A549 (cell line): Measurements from ENCODE around the gene ATP8A2. TPM values are rescaled to one million over a fixed set of nuclear protein-coding genes. Genes with fewer than 3 reads are reported as not detected.

ENCODE experiments used
- ATAC-seq, 2 experiments: fragments of 200-7000 bp in 1 of 2; fragments of >200 bp in 1 of 2; cut with Nextera tagmentation in 1 of 2; cut with Tn5 transposase in 1 of 2; 3 replicates each; pipeline versions ENCODE4 v1.8.0 to v1.9.1; 2018 to 2020; ENCODE audit warnings: mild to moderate bottlenecking in 1 of 2, moderate library complexity in 1 of 2
- CTCF ChIA-PET: fragments of 300-600 bp; sonication (Branson Sonifier 250); formaldehyde crosslinking; extraction: SDS; loops from one replicate; lab custom pipeline; 2021; ENCODE audit warnings: antibody characterized with exemption, inconsistent platforms; lab: Yijun Ruan, JAX
- POLR2A ChIA-PET: fragments of 350-600 bp; formaldehyde crosslinking; extraction: SDS; loops from one replicate; lab custom pipeline; 2021; ENCODE audit warnings: antibody characterized with exemption, inconsistent platforms; lab: Yijun Ruan, JAX
- DNase-seq, 2 experiments: peaks; one replicate each; pipeline versions ENCODE4 v3.0.0 to v3.0.0-alpha.2; 2011 to 2016; ENCODE audit warnings: low read depth in 1 of 2, low spot score in 1 of 2
- FAIRE-seq: peaks from 2 replicates; lab custom pipeline; 2011; peaks lifted over from hg19 to GRCh38; lab: Jason Lieb, UNC
- H3K27ac ChIP-seq, 2 experiments: fragments of >200 bp; sonication (Bioruptor Twin); formaldehyde crosslinking; 3 replicates each; pipeline ENCODE4 v1.5.1; 2016 to 2017
- H3K4me1 ChIP-seq: fragments of >200 bp; sonication (Bioruptor Twin); formaldehyde crosslinking; 3 replicates; pipeline ENCODE4 v1.6.1; 2016
- H3K4me2 ChIP-seq: fragments of >200 bp; sonication (Bioruptor Twin); formaldehyde crosslinking; 3 replicates; pipeline ENCODE4 v1.6.1; 2016
- H3K4me3 ChIP-seq: fragments of >200 bp; sonication (Bioruptor Twin); formaldehyde crosslinking; 3 replicates; pipeline ENCODE4 v1.5.1; 2016
- H3K9me3 ChIP-seq: fragments of >200 bp; sonication (Bioruptor Twin); formaldehyde crosslinking; 3 replicates; pipeline ENCODE4 v1.6.1; 2016
- BHLHE40 ChIP-seq: IDR thresholded peaks from 2 replicates; pipeline ENCODE4 v1.6.1; 2012; ENCODE audit warnings: low read depth, low read length, inconsistent platforms
- CEBPB ChIP-seq, 2 experiments: fragments of >200 bp in 1 of 2; sonication (Bioruptor Twin) in 1 of 2; formaldehyde crosslinking in 1 of 2; IDR thresholded peaks; 2 replicates each; pipeline ENCODE4 v1.6.1; 2012 to 2016
- CHD2 ChIP-seq: fragments of 150-350 bp; IDR thresholded peaks from 2 replicates; pipeline ENCODE4 v1.6.1; 2014; ENCODE audit warnings: low read length; ENCODE audit not compliant: partially characterized antibody
- ESRRA ChIP-seq: fragments of 150-350 bp; IDR thresholded peaks from 2 replicates; pipeline ENCODE4 v1.6.1; 2014; ENCODE audit warnings: mild to moderate bottlenecking, low read length, borderline replicate concordance
- FOXS1 ChIP-seq: fragments of 250-450 bp; sonication (Bioruptor Pico); IDR thresholded peaks from 2 replicates; pipeline ENCODE4 v1.5.0; 2020; ENCODE audit warnings: mild to moderate bottlenecking, moderate library complexity
- HDAC2 ChIP-seq: fragments of 200-600 bp; sonication (generic); IDR thresholded peaks from 2 replicates; pipeline ENCODE4 v1.6.1; 2016
- HOXB5 ChIP-seq: fragments of 250-450 bp; sonication (Bioruptor Pico); IDR thresholded peaks from 2 replicates; pipeline ENCODE4 v1.5.0; 2020; ENCODE audit warnings: mild to moderate bottlenecking, moderate library complexity
- JUNB ChIP-seq: fragments of >200 bp; sonication (Bioruptor Twin); formaldehyde crosslinking; IDR thresholded peaks from 2 replicates; pipeline ENCODE4 v1.6.1; 2016
- KDM5A ChIP-seq: fragments of 200-600 bp; sonication (generic); IDR thresholded peaks from 2 replicates; pipeline ENCODE4 v1.6.1; 2016; ENCODE audit warnings: antibody characterized with exemption, mild to moderate bottlenecking
- MAFK ChIP-seq: fragments of 450-650 bp; IDR thresholded peaks from 2 replicates; pipeline ENCODE4 v1.6.1; 2014; ENCODE audit not compliant: partially characterized antibody
- NPAS2 ChIP-seq: fragments of 250-450 bp; sonication (Bioruptor Pico); IDR thresholded peaks from 2 replicates; pipeline ENCODE4 v1.8.0; 2022; ENCODE audit warnings: mild to moderate bottlenecking, moderate library complexity, borderline replicate concordance
- NR3C1 ChIP-seq: fragments of >200 bp; sonication (Bioruptor Twin); formaldehyde crosslinking; IDR thresholded peaks from 3 replicates; pipeline ENCODE4 v1.6.1; 2017
- PHF8 ChIP-seq: fragments of 200-600 bp; sonication (generic); IDR thresholded peaks from 2 replicates; pipeline ENCODE4 v1.6.1; 2016; ENCODE audit warnings: low read depth, mild to moderate bottlenecking, antibody characterized with exemption, moderate library complexity, borderline replicate concordance
- POLR2A ChIP-seq: IDR thresholded peaks from 2 replicates; pipeline ENCODE4 v1.6.1; 2012; ENCODE audit warnings: mild to moderate bottlenecking, low read length
- SMC3 ChIP-seq: fragments of >200 bp; sonication (Bioruptor Twin); formaldehyde crosslinking; IDR thresholded peaks from 3 replicates; pipeline ENCODE4 v1.6.1; 2018; ENCODE audit warnings: inconsistent platforms
- SREBF2 ChIP-seq: fragments of 450-650 bp; IDR thresholded peaks from 2 replicates; pipeline ENCODE4 v1.6.1; 2014; ENCODE audit warnings: mild to moderate bottlenecking, moderate library complexity
- ZFP36 ChIP-seq: fragments of 450-650 bp; IDR thresholded peaks from 2 replicates; pipeline ENCODE4 v1.6.1; 2014; ENCODE audit warnings: borderline replicate concordance; ENCODE audit not compliant: partially characterized antibody
- ZSCAN20 ChIP-seq: fragments of 250-450 bp; sonication (Bioruptor Pico); IDR thresholded peaks from 2 replicates; pipeline ENCODE4 v1.8.0; 2022; ENCODE audit warnings: mild to moderate bottlenecking, moderate library complexity
- WGBS: methylation state at CpG from one replicate; pipeline ENCODE4 v1.1.6; 2017; ENCODE audit errors: missing lambda C conversion rate; 5-methylcytosine and 5-hydroxymethylcytosine counted together
- polyA plus RNA-seq, 4 experiments: library from polyadenylated mRNA; depleted of rRNA in 3 of 4; stranded (reverse); fragments of >200 nt; fragmentation: RNase III in 1 of 4; extraction: RNeasy Plus Mini Kit Qiagen cat#74134 plus additional on column Dnase treatment in 1 of 4; gene quantifications; 2 replicates in 3 of 4; 3 replicates in 1 of 4; pipeline ENCODE4 v1.2.3, GENCODE V29; 2011 to 2017
- TF ChIP-seq, protein P1 (sequence below): fragments of >200 bp; sonication (Bioruptor Twin); formaldehyde crosslinking; IDR thresholded peaks from 3 replicates; pipeline ENCODE4 v1.6.1; 2016
- TF ChIP-seq, protein P2 (sequence below): fragments of 250-450 bp; sonication (Bioruptor Pico); IDR thresholded peaks from 2 replicates; pipeline ENCODE4 v1.5.0; 2021; ENCODE audit warnings: mild to moderate bottlenecking, moderate library complexity, borderline replicate concordance
- TF ChIP-seq, protein P3 (sequence below): fragments of 200-600 bp; sonication (generic); IDR thresholded peaks from 2 replicates; pipeline ENCODE4 v1.6.1; 2016; ENCODE audit warnings: antibody characterized with exemption, mild to moderate bottlenecking, moderate library complexity
- TF ChIP-seq, protein P4 (sequence below): IDR thresholded peaks from 2 replicates; pipeline ENCODE4 v1.6.1; 2012; ENCODE audit warnings: low read depth, borderline replicate concordance

Gene ATP8A2
- polyA plus RNA-seq, 2 of the 4 experiments (the other 2 are of a cell fraction), result 0.03 TPM; not detected in 1

DNA sequence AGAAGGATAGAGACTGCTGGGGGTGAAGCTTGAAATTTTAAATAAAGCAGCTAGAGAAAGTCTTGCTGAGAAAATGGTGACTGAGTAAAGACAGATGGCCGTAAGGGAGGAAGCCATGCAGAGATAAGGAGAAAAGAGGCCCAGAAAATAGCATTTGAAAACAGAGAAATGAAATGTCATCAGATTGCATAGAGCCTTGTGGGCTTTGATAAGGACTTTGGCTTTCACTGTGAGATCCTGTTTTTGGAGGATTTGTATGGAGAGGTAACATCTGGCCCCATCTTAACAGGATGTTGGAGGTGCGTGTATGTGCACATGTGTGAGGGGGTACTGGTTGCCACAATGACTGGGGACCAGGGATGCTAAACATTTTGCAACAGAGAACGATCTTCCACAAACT is 19.5 kb upstream of the ATP8A2 start:
- DNase-seq, result no peak
- CTCF ChIA-PET, result interaction anchor here (1.6 kb wide), 1 partner anchor 23 kb away, joined by 5 read pairs; no protein-coding TSS in a partner anchor

DNA sequence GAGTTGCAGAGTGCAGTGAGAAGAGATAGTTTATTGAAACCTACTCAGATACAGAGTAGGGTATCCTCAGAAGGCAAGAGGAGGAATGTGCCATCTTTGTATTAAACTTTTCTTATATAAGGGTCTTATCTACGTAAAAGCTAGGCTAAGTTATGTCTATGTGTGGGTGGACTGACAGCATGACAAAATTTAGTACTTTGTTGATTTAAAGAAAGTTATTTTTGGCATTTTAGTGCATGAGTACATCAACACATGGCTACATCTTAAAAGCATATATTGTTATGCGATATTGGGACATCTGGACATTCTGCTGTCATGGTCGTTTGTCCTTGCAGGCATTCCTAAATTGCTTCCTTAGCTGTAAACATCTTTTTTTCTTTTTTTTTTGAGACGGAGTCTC is 19.0 kb upstream of the ATP8A2 start:
- ChIA-PET POLR2A (no interaction called here), CTCF (interaction anchor here (0.9 to 1.6 kb wide), 2 partner anchors 9 to 22 kb away, joined by 3 to 5 read pairs; no protein-coding TSS in a partner anchor)
- DNase-seq (no peak), ATAC-seq (no peak), FAIRE-seq (no peak)
- Histone ChIP-seq H3K27ac (no peak overlapping the region), H3K4me3 (no peak overlapping the region), H3K4me1 (no peaks in the 10 kb centered on the region), H3K9me3 (no peaks in the 10 kb centered on the region), H3K4me2 (no peak overlapping the region)
- no peak for TF ChIP-seq CEBPB (IDR thresholded peaks at IDR 0.05)
- TF ChIP-seq ESRRA, result no peak
- TF ChIP-seq CHD2, result no peak
- TF ChIP-seq, protein P1, sequence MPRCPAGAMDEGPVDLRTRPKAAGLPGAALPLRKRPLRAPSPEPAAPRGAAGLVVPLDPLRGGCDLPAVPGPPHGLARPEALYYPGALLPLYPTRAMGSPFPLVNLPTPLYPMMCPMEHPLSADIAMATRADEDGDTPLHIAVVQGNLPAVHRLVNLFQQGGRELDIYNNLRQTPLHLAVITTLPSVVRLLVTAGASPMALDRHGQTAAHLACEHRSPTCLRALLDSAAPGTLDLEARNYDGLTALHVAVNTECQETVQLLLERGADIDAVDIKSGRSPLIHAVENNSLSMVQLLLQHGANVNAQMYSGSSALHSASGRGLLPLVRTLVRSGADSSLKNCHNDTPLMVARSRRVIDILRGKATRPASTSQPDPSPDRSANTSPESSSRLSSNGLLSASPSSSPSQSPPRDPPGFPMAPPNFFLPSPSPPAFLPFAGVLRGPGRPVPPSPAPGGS, result no peak
- TF ChIP-seq FOXS1 (CRISPR knock-in tag), result no peak
- no peak for TF ChIP-seq NR3C1
- TF ChIP-seq, protein P2, sequence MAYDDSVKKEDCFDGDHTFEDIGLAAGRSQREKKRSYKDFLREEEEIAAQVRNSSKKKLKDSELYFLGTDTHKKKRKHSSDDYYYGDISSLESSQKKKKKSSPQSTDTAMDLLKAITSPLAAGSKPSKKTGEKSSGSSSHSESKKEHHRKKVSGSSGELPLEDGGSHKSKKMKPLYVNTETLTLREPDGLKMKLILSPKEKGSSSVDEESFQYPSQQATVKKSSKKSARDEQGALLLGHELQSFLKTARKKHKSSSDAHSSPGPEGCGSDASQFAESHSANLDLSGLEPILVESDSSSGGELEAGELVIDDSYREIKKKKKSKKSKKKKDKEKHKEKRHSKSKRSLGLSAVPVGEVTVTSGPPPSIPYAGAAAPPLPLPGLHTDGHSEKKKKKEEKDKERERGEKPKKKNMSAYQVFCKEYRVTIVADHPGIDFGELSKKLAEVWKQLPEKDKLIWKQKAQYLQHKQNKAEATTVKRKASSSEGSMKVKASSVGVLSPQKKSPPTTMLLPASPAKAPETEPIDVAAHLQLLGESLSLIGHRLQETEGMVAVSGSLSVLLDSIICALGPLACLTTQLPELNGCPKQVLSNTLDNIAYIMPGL, result no peak
- no peak for TF ChIP-seq SREBF2
- TF ChIP-seq, protein P3, sequence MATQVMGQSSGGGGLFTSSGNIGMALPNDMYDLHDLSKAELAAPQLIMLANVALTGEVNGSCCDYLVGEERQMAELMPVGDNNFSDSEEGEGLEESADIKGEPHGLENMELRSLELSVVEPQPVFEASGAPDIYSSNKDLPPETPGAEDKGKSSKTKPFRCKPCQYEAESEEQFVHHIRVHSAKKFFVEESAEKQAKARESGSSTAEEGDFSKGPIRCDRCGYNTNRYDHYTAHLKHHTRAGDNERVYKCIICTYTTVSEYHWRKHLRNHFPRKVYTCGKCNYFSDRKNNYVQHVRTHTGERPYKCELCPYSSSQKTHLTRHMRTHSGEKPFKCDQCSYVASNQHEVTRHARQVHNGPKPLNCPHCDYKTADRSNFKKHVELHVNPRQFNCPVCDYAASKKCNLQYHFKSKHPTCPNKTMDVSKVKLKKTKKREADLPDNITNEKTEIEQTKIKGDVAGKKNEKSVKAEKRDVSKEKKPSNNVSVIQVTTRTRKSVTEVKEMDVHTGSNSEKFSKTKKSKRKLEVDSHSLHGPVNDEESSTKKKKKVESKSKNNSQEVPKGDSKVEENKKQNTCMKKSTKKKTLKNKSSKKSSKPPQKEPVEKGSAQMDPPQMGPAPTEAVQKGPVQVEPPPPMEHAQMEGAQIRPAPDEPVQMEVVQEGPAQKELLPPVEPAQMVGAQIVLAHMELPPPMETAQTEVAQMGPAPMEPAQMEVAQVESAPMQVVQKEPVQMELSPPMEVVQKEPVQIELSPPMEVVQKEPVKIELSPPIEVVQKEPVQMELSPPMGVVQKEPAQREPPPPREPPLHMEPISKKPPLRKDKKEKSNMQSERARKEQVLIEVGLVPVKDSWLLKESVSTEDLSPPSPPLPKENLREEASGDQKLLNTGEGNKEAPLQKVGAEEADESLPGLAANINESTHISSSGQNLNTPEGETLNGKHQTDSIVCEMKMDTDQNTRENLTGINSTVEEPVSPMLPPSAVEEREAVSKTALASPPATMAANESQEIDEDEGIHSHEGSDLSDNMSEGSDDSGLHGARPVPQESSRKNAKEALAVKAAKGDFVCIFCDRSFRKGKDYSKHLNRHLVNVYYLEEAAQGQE, result no peak
- TF ChIP-seq MAFK, result no peak
- no peak for TF ChIP-seq POLR2A
- no peak for TF ChIP-seq NPAS2 (CRISPR knock-in tag)
- TF ChIP-seq ZFP36, result no peak
- TF ChIP-seq PHF8, result no peak
- TF ChIP-seq JUNB, result no peak
- TF ChIP-seq ZSCAN20 (CRISPR knock-in tag), result no peak
- TF ChIP-seq HDAC2, result no peak
- TF ChIP-seq HOXB5 (CRISPR knock-in tag), result no peak
- no peak for TF ChIP-seq SMC3
- 52% methylated on average over 4 of the region's 4 CpGs for WGBS

More for the DNA sequence above, 19.5 kb upstream of the ATP8A2 start:
- WGBS, result 48% methylated on average over 3 of the region's 3 CpGs
- Histone ChIP-seq H3K4me1 (no peaks in the 10 kb centered on the region), H3K4me2 (no peak overlapping the region), H3K27ac (no peak overlapping the region), H3K4me3 (no peak overlapping the region), H3K9me3 (no peaks in the 10 kb centered on the region)
- FAIRE-seq (no peak), ATAC-seq (no peak)
- POLR2A ChIA-PET, result no interaction called here
- TF ChIP-seq KDM5A (no peak), BHLHE40 (no peak)
- TF ChIP-seq, protein P4, sequence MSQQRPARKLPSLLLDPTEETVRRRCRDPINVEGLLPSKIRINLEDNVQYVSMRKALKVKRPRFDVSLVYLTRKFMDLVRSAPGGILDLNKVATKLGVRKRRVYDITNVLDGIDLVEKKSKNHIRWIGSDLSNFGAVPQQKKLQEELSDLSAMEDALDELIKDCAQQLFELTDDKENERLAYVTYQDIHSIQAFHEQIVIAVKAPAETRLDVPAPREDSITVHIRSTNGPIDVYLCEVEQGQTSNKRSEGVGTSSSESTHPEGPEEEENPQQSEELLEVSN, result no peak
